DOHH2 (cell line): Measurements from ENCODE around the gene RPUSD1.

Experiments
- H3F3A ChIP-seq: fragments of 200-600 bp; sonication (generic), shearing (Covaris generic); 2 replicates; pipeline ENCODE4 v1.6.0; 2016; ENCODE audit warnings: antibody characterized with exemption, mild to moderate bottlenecking; ENCODE audit not compliant: control insufficient read depth, insufficient read depth
- H3K27ac ChIP-seq: fragments of 200-600 bp; sonication (generic); 2 replicates; pipeline ENCODE4 v1.5.1; 2014; ENCODE audit warnings: low read depth, mild to moderate bottlenecking, low read length, moderate library complexity
- H3K27me3 ChIP-seq: fragments of 200-600 bp; sonication (generic); 2 replicates; pipeline ENCODE4 v1.6.1; 2014; ENCODE audit warnings: mild to moderate bottlenecking, low read length, mixed read lengths; ENCODE audit not compliant: control insufficient read depth
- H3K36me3 ChIP-seq: fragments of 200-600 bp; sonication (generic); 2 replicates; pipeline ENCODE4 v1.6.1; 2014; ENCODE audit warnings: mild to moderate bottlenecking, low read length, moderate library complexity, mixed read lengths; ENCODE audit not compliant: control insufficient read depth
- H3K4me1 ChIP-seq: fragments of 200-600 bp; sonication (generic); 2 replicates; pipeline ENCODE4 v1.6.1; 2014; ENCODE audit warnings: mild to moderate bottlenecking, low read length, mixed read lengths; ENCODE audit not compliant: control insufficient read depth
- H3K4me2 ChIP-seq: fragments of 200-600 bp; sonication (generic); 2 replicates; pipeline ENCODE4 v1.6.0; 2014; ENCODE audit warnings: mild to moderate bottlenecking, low read length, moderate library complexity
- H3K4me3 ChIP-seq: fragments of 200-600 bp; sonication (generic); 2 replicates; pipeline ENCODE4 v1.5.1; 2014; ENCODE audit warnings: mild to moderate bottlenecking, low read length, mixed read lengths
- H3K79me2 ChIP-seq: fragments of 200-600 bp; sonication (generic); 2 replicates; pipeline ENCODE4 v1.6.1; 2014; ENCODE audit warnings: mild to moderate bottlenecking, low read length, mixed read lengths; ENCODE audit not compliant: control insufficient read depth
- H3K9me2 ChIP-seq: fragments of 200-600 bp; sonication (generic); replicated peaks from 2 replicates; pipeline ENCODE4 v1.6.1; 2014; ENCODE audit warnings: mild to moderate bottlenecking, low read length, mixed read lengths; ENCODE audit not compliant: control insufficient read depth
- H3K9me3 ChIP-seq: fragments of 200-600 bp; sonication (generic); 2 replicates; pipeline ENCODE4 v1.6.1; 2014; ENCODE audit warnings: antibody characterized with exemption, low read length, mixed read lengths; ENCODE audit not compliant: control insufficient read depth, insufficient read depth
- H4K20me1 ChIP-seq: fragments of 200-600 bp; sonication (generic); 2 replicates; pipeline ENCODE4 v1.6.0; 2014; ENCODE audit warnings: low read depth, mild to moderate bottlenecking, antibody characterized with exemption, low read length, moderate library complexity; ENCODE audit not compliant: control insufficient read depth, insufficient read depth
- EZH2phosphoT487 ChIP-seq: fragments of 200-600 bp; sonication (generic); IDR thresholded peaks from 2 replicates; pipeline ENCODE4 v1.6.1; 2017; ENCODE audit warnings: borderline replicate concordance, mild to moderate bottlenecking, antibody characterized with exemption, low read length, moderate library complexity, mixed read lengths
- TF ChIP-seq, protein P1 (sequence below): fragments of 200-600 bp; sonication (generic); IDR thresholded peaks from one replicate; pipeline ENCODE4 v1.5.1; 2014; ENCODE audit warnings: antibody characterized with exemption, mild to moderate bottlenecking, low read depth, low read length; ENCODE audit not compliant: poor library complexity, severe bottlenecking

The RPUSD1 gene

DNA sequence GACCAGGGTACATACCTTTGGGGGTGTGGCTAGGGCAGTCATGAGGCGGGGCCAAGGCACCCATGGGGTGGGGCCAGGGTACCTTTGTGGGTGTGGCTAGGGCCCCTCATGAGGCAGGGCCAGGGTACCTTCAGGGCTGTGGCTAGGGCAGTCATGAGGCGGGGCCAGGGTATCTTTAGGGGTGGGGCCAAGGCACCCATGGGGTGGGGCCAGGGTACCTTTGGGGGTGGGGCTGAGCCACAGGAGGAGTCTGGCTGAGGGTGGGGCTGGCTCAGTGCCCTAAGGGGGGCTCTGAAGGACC is 8.9 kb upstream of the RPUSD1 start:
- no peak overlapping the region for H3K27ac ChIP-seq
- H3K27me3 ChIP-seq = peaks cover 29% of the 10 kb centered on the region
- H3K9me2 ChIP-seq = no peaks in the 10 kb centered on the region
- H3K4me1 ChIP-seq = peaks cover 9% of the 10 kb centered on the region; the same call in 1 of the 2 replicates
- peaks cover 22% of the 10 kb centered on the region for H3K36me3 ChIP-seq
- no peak overlapping the region for H3K4me3 ChIP-seq
- peaks cover 10% of the 10 kb centered on the region; the same call in 1 of the 2 replicates for H4K20me1 ChIP-seq
- H3K79me2 ChIP-seq = no peaks in the 10 kb centered on the region
- TF ChIP-seq EZH2phosphoT487 = no peak
- TF ChIP-seq, protein P1, sequence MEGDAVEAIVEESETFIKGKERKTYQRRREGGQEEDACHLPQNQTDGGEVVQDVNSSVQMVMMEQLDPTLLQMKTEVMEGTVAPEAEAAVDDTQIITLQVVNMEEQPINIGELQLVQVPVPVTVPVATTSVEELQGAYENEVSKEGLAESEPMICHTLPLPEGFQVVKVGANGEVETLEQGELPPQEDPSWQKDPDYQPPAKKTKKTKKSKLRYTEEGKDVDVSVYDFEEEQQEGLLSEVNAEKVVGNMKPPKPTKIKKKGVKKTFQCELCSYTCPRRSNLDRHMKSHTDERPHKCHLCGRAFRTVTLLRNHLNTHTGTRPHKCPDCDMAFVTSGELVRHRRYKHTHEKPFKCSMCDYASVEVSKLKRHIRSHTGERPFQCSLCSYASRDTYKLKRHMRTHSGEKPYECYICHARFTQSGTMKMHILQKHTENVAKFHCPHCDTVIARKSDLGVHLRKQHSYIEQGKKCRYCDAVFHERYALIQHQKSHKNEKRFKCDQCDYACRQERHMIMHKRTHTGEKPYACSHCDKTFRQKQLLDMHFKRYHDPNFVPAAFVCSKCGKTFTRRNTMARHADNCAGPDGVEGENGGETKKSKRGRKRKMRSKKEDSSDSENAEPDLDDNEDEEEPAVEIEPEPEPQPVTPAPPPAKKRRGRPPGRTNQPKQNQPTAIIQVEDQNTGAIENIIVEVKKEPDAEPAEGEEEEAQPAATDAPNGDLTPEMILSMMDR = no peak
- no peaks in the 10 kb centered on the region for H3F3A ChIP-seq
- no peaks in the 10 kb centered on the region for H3K9me3 ChIP-seq
- no peak overlapping the region for H3K4me2 ChIP-seq

DNA sequence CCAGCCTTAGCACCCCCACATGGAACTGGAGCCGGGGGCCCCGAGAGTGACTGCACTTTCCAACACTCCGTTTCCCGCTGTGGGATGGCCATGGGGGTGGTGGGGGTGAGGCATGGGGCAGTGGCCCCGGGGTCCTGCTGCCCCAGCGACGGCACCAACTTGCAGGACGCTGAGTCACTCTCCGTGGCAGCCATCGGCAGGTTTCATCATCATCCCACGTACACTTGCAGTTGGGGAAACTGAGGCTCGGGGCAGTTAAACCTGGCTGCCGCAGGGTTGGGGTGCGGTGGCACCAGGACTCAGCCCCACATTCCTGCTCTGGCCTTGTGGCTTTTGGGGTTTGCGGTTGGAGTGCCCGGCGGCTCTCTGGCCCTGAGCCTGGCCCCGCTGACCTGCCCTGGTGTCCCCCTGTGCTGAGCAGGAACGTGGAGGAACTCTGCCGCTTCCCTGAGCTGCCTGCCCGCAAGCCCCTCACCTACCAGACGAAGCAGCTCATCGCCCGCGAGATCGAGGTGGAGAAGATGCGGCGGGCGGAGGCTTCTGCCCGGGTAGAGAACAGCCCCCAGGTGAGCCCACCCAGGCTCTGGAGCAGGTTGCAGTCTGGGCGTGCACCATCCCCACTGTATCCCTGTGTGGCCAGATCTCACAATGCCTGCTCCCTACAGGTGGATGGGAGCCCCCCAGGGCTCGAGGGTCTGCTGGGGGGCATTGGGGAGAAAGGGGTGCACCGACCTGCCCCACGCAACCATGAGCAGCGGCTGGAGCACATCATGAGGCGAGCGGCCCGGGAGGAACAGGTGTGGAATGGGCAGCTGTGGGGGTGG is 8.3 kb upstream of the RPUSD1 start:
- Histone ChIP-seq H3K4me1 (peaks cover 9% of the 10 kb centered on the region; the same call in 1 of the 2 replicates), H3F3A (no peaks in the 10 kb centered on the region), H3K9me3 (no peaks in the 10 kb centered on the region), H3K9me2 (no peaks in the 10 kb centered on the region), H3K4me3 (no peak overlapping the region), H3K36me3 (peaks cover 28% of the 10 kb centered on the region), H3K79me2 (no peaks in the 10 kb centered on the region), H3K27me3 (peaks cover 24% of the 10 kb centered on the region), H4K20me1 (peaks cover 10% of the 10 kb centered on the region; the same call in 1 of the 2 replicates), H3K27ac (no peak overlapping the region), H3K4me2 (no peak overlapping the region)
- TF ChIP-seq, protein P1 = no peak
- no peak for TF ChIP-seq EZH2phosphoT487

DNA sequence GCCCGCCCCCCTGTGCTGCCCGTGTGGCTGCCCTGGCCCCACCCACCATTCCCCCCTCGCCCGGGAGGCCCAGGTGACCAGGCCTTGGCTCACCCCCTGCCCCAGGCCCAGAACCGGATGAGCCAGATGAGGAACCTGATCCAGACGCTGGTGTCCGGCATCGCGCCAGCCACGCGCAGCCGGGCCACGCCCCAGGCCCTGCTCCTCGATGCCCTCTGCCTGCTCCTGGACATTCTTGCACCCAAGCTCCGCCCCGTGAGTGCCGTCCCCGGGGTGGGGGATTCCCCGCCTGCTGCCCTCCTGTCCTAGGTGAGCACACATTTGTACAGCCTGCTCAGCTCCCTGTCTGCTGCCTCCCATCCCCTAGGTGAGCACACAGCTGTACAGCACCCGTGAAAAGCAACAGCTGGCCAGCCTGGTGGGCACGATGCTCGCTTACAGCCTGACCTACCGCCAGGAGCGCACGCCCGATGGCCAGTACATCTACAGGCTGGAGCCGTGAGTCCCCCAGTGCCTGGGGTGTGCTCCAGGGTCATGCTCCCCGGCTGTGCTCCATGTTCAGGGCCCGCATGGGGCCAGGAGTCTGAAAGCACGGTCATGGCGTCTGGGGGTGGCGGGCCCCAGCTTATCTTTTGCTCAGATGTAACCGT is 7.5 kb upstream of the RPUSD1 start:
- H3K9me2 ChIP-seq = no peaks in the 10 kb centered on the region
- H4K20me1 ChIP-seq = peaks cover 5% of the 10 kb centered on the region; the same call in 1 of the 2 replicates
- H3K27ac ChIP-seq = no peak overlapping the region
- H3K27me3 ChIP-seq = peaks cover 16% of the 10 kb centered on the region
- no peaks in the 10 kb centered on the region for H3K9me3 ChIP-seq
- peaks cover 5% of the 10 kb centered on the region; the same call in 1 of the 2 replicates for H3K4me1 ChIP-seq
- no peak overlapping the region for H3K4me3 ChIP-seq
- H3K79me2 ChIP-seq = peaks cover 7% of the 10 kb centered on the region
- no peak for TF ChIP-seq EZH2phosphoT487
- TF ChIP-seq, protein P1 = no peak
- H3K36me3 ChIP-seq = peaks cover 36% of the 10 kb centered on the region
- no peaks in the 10 kb centered on the region for H3F3A ChIP-seq
- H3K4me2 ChIP-seq = no peak overlapping the region
